K562 treated with DMSO at 1 percent for 4 hours (cell line): ENCODE measurements around the gene PRADC1. TPM values are rescaled to one million over a fixed set of nuclear protein-coding genes. Genes with fewer than 3 reads are reported as not detected.

Experiments
- total RNA-seq: library from RNA; unstranded; fragments of 300-600 nt; gene quantifications from 2 replicates; pipeline ENCODE4 v1.2.3, GENCODE V29; 2022; ENCODE audit not compliant: insufficient read depth

Gene PRADC1
- total RNA-seq, result 26.0 and 40.3 TPM in 2 replicates

DNA sequence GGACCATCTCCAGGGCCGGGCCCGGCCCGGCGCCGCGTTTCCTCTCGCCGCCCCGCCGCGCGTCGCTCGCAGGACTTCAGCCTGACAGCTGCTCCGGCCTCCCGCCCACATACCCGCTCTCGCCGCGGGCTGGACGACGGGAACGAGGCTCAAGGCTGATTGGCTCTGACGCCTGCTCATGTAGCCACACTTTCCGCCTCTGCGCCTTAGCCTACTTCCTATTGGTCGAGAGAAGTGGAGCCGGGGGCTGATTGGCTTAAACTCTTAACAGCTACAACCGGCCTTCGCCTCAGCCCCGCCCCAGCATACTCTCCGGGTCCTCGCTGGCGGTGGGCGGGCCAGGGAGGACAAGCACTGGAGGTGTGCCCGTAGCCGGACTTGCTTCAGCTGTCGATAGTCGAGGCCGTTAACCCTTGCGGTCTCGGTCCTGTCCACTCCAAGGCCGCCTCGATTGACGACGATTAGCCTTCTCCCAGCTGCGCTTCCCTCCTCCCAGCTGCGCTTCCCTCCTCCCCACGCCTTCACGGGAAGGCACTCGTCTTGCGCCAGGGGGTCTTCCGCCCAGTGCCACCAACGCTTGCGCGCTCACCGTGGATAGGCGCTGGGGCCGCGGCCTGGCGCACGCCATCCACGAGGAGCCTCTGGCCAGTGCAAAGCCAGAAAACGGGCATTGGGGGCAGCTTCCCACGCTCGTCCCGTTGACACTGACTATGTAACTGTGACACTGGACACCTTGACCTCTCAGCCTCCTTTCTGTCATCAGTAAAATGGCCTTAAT lies at the start of gene PRADC1:
TSS of gene PRADC1 (minus strand) at position 86 of the 778 bp plus-strand sequence. CDS start at position 7, 79 bp downstream.

DNA sequence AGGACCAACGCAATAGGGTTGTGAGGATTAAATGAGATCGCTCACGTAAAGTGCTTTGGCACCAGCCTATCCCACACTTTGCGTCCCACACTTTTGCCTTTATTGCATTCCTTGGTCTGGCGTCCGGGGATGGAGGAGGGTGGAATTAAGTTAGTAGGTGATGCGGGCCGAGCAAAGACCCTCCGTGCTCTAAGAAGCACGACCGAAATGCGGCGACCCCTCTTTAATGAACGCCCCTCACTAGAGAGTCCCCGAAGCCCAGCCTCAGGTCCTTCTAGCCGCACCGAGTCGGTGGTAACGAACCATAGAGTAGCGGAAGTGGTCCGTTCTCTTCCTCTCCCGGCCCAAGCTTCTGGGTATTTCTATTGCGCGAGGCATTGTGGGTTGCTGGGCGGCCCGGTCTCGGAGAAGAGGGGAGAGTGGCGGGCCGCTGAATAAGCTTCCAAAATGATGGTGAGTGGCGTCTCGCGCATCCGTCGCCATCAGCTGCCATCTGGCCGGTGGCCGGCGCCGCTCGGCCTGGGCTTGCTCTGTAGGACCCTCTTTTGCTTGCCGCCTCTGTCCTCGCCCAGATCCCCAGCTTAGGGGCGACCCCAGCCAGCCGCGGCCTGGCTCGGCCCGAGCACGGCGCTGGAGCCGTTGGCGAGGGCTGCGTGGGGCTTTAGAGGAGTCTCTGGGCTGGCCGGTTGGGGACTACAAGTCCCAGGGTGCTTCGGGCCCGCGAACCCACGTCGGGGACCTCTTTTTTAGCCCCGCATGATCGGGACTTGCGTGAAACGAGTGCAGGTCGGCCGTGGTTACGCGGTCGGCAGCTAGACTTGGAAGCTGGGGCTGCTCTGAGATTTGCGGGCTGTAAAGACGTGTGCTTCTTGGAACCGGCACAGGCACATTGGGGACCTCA lies 1.1 kb upstream of the PRADC1 start, which contains the start of gene CCT7:
TSS of gene CCT7 (plus strand) at position 377 of the 901 bp plus-strand sequence. CDS start at position 448, 71 bp downstream.

DNA sequence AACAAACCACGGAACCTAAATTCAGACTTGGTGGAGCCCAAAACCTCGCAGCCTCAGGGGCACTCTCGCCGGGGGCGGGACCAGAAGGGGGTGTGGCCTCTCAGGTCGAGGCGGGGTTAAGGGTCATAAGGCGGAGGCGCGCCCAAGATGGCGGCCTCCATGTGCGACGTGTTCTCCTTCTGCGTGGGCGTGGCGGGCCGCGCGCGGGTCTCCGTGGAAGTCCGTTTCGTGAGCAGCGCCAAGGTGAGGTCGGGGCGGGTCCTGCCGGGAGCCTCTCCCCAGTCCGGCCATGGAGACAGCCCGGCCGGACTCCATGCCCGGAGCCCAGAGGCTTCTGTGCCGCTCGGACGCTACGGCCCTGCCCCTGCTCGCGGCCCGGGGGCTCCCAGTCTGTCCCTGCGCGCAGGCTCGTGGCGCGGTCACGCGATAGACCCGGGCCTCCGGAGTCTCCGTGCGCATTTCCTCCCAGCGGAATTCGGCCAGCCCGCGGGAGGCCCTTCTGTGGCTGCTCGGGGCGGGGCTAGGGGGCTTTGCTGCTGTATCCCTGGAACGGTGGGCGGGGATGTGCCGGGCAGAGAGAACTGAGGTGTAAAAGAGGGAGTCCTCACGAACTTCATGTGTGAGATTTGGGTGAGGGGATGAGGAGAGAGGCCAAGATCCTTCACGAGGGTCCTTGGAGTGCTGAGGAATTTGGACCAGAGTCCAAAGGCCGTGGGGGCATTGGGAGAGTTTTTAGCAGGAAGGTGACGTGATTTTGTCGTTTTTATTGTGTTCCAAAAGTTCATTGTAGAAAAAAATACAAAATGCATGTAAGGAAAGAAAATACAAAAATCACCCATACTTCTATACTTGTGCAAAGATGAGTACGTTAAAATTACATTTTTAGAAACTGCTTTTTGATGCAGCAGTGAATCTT lies 18.7 kb downstream of the PRADC1 start, which contains the start of gene SMYD5:
TSS of gene SMYD5 (plus strand) at position 126 of the 916 bp plus-strand sequence. CDS start at position 148, 22 bp downstream.

DNA sequence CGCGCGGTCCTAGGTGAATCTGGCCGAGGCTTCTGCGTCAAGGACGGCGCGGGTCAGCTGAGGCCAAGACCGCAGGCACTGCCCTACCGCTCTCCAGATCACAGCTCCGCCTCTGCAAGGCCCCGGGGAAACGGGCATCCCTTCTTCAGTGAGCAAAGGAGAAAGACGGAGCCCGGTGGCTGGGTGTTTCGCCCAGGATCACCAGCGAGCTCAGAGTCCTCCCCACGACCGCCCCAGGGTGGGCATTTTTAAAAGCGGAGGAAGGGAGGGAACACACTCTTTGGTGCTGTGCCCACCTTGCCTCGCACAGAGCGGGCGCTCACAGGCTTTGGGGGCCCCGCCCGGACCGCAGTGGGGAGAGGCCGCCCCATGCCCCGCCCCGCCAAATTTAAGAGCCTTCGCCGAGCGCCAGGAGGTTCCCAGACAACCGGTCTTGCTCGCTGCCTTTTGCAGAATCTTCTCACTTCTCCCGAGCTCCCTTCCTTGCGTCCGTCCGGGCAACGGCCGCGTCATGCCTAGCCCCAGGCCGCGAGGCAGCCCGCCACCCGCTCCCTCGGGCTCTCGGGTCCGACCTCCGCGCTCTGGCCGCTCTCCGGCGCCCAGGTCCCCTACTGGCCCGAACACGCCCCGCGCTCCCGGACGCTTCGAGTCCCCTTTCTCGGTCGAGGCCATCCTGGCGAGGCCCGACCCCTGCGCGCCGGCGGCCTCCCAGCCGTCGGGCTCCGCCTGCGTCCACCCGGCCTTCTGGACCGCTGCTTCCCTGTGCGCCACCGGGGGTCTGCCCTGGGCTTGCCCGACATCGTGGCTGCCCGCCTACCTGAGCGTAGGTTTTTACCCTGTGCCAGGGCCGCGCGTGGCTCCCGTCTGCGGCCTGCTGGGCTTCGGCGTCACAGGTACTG lies 30.6 kb downstream of the PRADC1 start, which contains the start of gene NOTO:
TSS of gene NOTO (plus strand) at position 419 of the 899 bp plus-strand sequence. CDS start at position 512, 93 bp downstream.

Other genes starting within 250 kb of the PRADC1 start
- 17.7 and 18.6 TPM in 2 replicates for gene SFXN5, start 161.5 kb downstream of the PRADC1 start, total RNA-seq
- gene RAB11FIP5, start 120.3 kb downstream of the PRADC1 start, total RNA-seq, result 3.0 and 4.8 TPM in 2 replicates
- gene NOTO, start 30.7 kb downstream of the PRADC1 start, total RNA-seq, result not detected in 2 replicates
- 11.0 and 14.5 TPM in 2 replicates for gene SMYD5, start 19.0 kb downstream of the PRADC1 start, total RNA-seq
- gene CCT7, start 1.1 kb upstream of the PRADC1 start, total RNA-seq, result 417 and 453 TPM in 2 replicates
- gene FBXO41, start 51.2 kb upstream of the PRADC1 start, total RNA-seq, result 0.88 and 1.5 TPM in 2 replicates
- not detected in 2 replicates for gene EGR4, start 60.3 kb upstream of the PRADC1 start, total RNA-seq
- 2.1 and 3.1 TPM in 2 replicates for gene ALMS1, start 152.6 kb upstream of the PRADC1 start, total RNA-seq